Stimulated activated CD4-positive, alpha-beta T cell treated with anti-CD3 and anti-CD28 coated beads, Interleukin-15, amount 100 ng/mL, for 24 hours (primary cell): Measurements from ENCODE around the gene ADGRL4.
"Not testable (repeated sequence)": the region's sequence is repeated elsewhere in the genome, so short reads cannot be mapped to it uniquely, and the experiment has no call there.

Experiments
- DNase-seq: peaks from one replicate; pipeline ENCODE4 v3.0.0-alpha.2; 2020

ADGRL4 gene

DNA sequence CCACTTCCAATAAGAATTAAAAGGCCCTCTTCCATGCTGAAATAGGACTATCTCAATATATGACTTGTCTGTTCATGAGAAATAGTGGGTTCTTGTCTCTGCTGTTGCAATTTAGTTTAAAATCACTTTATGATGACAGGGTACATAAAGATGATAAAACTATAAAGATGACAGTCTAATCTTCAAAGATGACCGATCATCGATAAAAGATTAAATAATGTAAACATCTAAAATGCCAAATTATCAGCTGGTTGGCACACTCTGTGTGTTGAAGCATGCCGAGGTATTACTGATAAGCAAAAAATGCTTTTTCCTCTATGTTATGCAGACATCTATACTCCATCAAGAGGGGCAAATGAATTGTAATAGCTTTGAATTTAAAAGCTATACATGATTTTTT lies 89.5 kb downstream of the ADGRL4 start:
- DNase-seq: no peak

GRCh38 chr1:78913950-78914349 lies 92.6 kb downstream of the ADGRL4 start:
- no peak for DNase-seq

GRCh38 chr1:78911956-78912880 lies 94.3 kb downstream of the ADGRL4 start:
- no peak for DNase-seq

DNA sequence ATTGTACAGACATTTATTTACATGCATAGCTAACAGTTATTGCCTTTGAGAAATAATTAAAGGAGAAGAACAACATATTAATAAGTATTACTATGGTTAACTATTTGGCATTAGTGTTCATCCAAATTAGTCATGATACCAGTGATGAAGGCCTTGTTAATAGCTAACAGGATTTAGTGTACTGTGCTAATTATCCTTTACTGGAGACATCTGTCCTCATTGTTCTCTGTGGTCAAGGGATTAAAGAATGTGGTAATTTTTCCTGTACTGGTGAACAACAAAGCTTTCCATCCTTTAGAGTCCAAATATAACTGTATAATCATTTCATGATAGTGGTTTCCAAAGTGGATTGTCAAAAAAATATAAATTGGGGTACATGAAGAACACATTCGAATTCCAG lies 103.9 kb downstream of the ADGRL4 start:
- no peak for DNase-seq

GRCh38 chr1:78894811-78895210 lies 111.7 kb downstream of the ADGRL4 start:
- DNase-seq: no peak

- no peak for DNase-seq
Observed at GRCh38 chr1:78892260-78892840, 114.2 kb downstream of the ADGRL4 start.

GRCh38 chr1:78887458-78887857 lies 119.1 kb downstream of the ADGRL4 start:
- DNase-seq: no peak

DNA sequence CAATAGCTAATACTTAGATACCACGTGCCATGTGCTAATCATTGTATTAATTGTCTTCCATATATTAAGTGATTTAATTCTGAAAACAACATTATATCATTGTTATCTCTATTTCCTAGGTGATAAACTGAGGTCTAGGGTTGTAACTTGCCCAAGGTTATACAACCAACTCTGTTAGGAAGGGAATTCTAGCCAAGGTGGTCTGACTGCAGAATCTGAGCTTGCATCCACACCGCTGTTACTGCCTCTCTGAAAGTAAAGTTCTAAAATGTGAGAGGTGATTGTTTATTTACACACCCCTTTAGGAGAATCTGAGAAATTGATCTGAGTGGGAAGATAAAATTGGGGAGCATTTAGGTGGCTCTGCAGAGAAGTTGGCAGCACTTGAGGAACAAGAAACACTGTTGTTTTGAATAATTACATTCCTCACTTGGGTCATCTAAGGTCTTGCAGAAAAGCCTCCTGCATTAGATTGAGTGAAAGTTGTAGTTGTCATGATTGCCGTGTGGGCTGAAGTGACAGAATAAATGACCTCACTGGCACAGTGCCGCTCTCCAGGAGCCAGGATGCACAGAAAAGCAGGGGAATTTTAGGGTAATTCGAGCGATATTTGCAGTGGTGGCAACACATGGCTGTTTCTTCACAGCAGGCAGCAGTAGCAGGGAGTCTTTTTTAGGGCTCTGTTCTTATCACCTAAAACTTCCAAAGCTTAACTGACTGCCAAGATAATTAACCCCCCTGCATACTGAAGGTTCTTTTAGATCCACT lies 121.7 kb downstream of the ADGRL4 start:
- DNase-seq: no peak

DNA sequence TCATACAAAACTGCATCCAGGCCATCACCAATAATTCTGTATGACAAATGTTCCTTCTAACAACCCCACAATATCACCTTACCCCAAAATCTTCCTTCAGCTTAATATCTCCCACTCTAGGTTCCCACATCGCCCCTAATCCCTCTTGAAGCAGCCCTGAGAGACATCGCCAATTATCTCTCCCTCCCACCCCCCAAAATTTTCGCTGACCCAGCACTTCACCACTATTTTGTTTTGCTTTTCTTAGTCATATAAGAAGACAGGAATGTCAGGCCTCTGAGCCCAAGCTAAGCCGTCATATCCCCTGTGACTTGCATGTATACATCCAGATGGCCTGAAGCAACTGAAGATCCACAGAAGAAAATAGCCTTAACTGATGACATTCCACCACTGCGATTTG lies 126.3 kb downstream of the ADGRL4 start:
- no peak for DNase-seq

GRCh38 chr1:78875986-78876385 lies 130.5 kb downstream of the ADGRL4 start:
- DNase-seq: not testable (repeated sequence)

- DNase-seq: not testable (repeated sequence)
Observed at GRCh38 chr1:78872801-78873200, 133.7 kb downstream of the ADGRL4 start.

DNA sequence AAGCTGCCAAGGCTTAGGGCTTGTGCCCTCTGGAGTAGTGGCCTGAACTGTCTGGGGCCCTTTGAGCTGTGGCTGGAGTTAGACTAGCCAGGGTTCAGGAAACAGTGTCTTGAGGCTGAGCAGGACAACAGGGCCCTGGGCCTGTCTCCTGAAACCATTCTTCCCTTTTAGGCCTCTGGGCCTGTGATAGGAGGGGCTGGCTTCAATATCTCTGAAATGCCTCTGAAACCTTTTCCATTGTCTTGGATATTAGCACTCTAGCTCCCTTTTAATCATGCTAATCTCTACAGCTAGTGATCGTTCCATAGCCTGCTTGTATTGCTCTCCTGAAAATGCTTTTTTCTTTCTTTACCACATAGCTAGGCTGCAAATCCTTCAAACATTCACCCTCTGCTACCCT lies 135.3 kb downstream of the ADGRL4 start:
- no peak for DNase-seq

DNA sequence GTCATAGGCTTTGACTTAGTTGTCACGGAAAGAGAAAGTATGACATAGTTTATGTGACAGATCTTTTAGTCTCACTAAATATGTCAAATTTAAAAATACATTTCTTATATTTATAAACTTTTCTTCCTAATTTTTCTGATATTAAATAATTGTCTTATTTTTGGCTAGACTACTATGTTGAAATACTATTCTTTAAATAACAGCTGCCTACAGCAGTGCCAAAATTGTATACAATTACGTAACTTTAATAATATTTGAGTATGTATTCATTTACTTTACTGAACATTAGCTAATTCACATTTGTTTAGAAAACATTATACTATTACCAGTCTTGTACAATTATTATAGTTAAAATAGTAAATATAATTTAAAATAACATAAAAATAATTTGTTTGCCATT lies 137.4 kb downstream of the ADGRL4 start:
- no peak for DNase-seq

DNA sequence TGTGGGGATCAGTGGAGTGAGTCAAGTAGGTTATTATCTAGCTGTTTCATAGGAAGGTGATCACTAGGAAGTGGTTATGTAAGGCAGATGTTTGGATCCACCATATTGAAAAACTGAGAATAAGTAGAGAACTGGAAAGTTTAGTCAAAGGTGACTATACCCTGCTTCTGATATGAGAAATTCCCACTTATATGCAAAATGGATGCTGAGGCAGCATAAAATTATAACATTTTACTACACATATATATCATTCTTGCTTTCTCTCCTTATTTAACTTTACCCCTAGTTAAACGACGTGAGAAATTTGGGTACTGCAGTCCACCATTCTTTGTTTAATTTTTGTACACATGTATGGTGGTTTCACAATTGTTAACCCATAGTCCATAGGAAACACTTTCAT lies 142.4 kb downstream of the ADGRL4 start:
- no peak for DNase-seq

DNA sequence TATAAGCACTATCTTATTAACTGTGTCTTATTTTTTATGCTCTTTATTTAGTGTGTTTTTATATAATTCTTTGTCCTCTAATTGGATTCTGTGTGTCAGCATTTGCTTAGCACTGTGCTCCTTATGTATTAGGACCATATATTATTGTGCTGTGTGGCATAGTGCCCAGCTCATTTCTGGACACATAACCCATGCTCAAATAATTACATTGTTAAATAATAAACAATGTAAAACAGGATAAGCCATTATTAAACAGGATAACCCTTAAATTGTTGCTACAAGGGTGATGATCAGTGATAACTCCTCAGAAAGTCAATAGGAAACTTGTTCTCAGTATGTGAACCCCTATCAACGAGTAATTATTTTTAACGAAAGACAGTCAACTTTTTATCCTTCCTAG lies 150.4 kb downstream of the ADGRL4 start:
- no peak for DNase-seq

- no peak for DNase-seq
Observed at GRCh38 chr1:78855258-78855657, 151.3 kb downstream of the ADGRL4 start.

- DNase-seq: no peak
Observed at GRCh38 chr1:78854556-78854955, 152.0 kb downstream of the ADGRL4 start.

DNA sequence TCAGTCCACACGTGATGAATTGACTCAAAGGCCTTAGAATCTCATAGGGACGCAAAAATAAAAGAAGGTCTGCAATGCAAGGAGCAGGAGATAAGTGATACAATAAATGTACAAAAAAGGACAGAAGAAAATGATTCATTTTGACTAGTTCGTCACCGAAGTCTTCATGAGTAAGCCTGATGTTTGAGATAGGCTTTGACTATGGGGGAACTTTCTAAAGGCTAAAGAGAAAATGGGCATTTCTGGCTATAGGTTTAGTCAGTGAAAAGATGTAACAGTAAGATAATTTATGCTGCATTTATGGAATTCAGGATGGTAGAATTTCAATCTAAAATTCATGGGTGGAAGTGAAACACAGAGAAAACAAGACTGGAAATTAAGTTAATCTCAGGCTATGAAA lies 163.0 kb downstream of the ADGRL4 start:
- no peak for DNase-seq

GRCh38 chr1:78843111-78843510 lies 163.4 kb downstream of the ADGRL4 start:
- DNase-seq: no peak

DNA sequence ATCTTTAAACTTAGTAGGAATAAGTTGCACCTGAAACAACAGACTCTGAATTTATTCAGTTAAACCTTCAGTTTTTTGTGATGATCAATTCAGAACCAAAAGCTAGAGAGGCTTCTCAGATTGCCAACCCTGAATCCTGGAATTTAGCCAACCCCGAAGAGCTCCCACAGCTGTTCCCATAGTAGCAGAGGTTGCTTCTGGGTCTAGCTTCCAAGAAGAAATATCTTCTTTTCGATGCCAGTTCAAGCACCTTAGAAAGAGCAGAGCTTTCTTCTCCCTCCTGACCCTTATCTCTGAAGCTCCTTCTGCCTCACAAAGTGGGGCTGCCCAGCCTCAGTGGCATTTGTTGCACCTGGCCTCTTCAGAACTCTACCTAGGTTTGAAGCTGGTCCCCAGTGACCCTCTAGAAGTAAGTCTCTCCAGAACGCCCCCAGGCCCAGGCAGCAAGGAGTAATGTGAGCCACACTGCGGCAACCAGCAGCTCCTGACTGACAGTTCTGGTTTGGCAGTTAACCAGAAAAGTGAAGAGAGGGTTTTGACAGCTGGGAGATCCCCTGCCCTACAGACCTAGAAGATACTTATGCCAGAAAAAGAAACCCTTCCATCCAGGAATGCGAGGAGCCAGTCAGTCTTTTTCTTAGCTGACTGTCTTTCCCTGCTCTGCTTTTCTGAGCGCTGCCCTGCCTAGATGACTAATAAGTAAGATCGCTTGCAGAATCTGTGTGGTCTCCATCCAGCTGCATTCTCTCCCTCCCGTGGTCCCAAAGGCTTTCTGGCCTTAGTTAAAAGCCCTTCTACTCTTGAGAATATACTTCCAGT lies 165.9 kb downstream of the ADGRL4 start:
- no peak for DNase-seq
